H9 (cell line): ENCODE results near the gene CST3. TPM values are rescaled to one million over a fixed set of nuclear protein-coding genes. Genes with fewer than 3 reads are reported as not detected.

Source experiments
- DNase-seq: peaks from one replicate; pipeline ENCODE4 v3.0.0-alpha.2; 2017
- H2AFZ ChIP-seq: one replicate; pipeline ENCODE4 v1.6.1; 2013; ENCODE audit warnings: mild to moderate bottlenecking, low read length, control low read depth, moderate library complexity
- H2AK5ac ChIP-seq: 2 replicates; pipeline ENCODE4 v1.6.1; 2013; ENCODE audit warnings: low read length, control low read depth, mixed read lengths; ENCODE audit not compliant: insufficient read length
- H2BK120ac ChIP-seq: one replicate; pipeline ENCODE4 v1.6.1; 2013; ENCODE audit warnings: low read depth, mild to moderate bottlenecking, low read length, control low read depth, inconsistent platforms; ENCODE audit not compliant: poor library complexity, severe bottlenecking
- H2BK12ac ChIP-seq: 2 replicates; pipeline ENCODE4 v1.6.1; 2013; ENCODE audit warnings: low read length, control low read depth, mixed read lengths, low read depth; ENCODE audit not compliant: insufficient read length
- H2BK15ac ChIP-seq: 2 replicates; pipeline ENCODE4 v1.6.1; 2013; ENCODE audit warnings: low read depth, low read length, control low read depth
- H2BK20ac ChIP-seq: one replicate; pipeline ENCODE4 v1.6.1; 2013; ENCODE audit warnings: low read depth, mild to moderate bottlenecking, low read length, control low read depth, inconsistent platforms; ENCODE audit not compliant: poor library complexity, severe bottlenecking
- H2BK5ac ChIP-seq: 2 replicates; pipeline ENCODE4 v1.6.1; 2013; ENCODE audit warnings: low read length, control low read depth, mixed read lengths; ENCODE audit not compliant: insufficient read length
- H3K14ac ChIP-seq: 2 replicates; pipeline ENCODE4 v1.6.1; 2013; ENCODE audit warnings: low read length, control low read depth; ENCODE audit not compliant: insufficient read depth
- H3K18ac ChIP-seq: 2 replicates; pipeline ENCODE4 v1.6.1; 2013; ENCODE audit warnings: low read depth, mild to moderate bottlenecking, mixed read lengths, low read length, control low read depth; ENCODE audit not compliant: insufficient read length
- H3K23ac ChIP-seq: 2 replicates; pipeline ENCODE4 v1.6.1; 2013; ENCODE audit warnings: low read length, control low read depth, mixed read lengths, low read depth; ENCODE audit not compliant: insufficient read length
- H3K23me2 ChIP-seq: 2 replicates; pipeline ENCODE4 v1.6.1; 2013; ENCODE audit warnings: low read depth, mild to moderate bottlenecking, mixed read lengths, low read length, control low read depth; ENCODE audit not compliant: insufficient read length, poor library complexity, severe bottlenecking
- H3K27ac ChIP-seq: 2 replicates; pipeline ENCODE4 v1.5.1; 2013; ENCODE audit warnings: low read length, control low read depth, mixed read lengths, low read depth; ENCODE audit not compliant: insufficient read length
- H3K27me3 ChIP-seq: 2 replicates; pipeline ENCODE4 v1.6.1; 2013; ENCODE audit warnings: low read length, control low read depth, inconsistent platforms; ENCODE audit not compliant: insufficient read depth
- H3K4ac ChIP-seq: 2 replicates; pipeline ENCODE4 v1.6.1; 2013; ENCODE audit warnings: low read depth, mild to moderate bottlenecking, control low read depth, inconsistent platforms, low read length, moderate library complexity
- H3K4me1 ChIP-seq: 2 replicates; pipeline ENCODE4 v1.6.1; 2013; ENCODE audit warnings: low read length, control low read depth, inconsistent platforms; ENCODE audit not compliant: insufficient read depth
- H3K4me2 ChIP-seq: 2 replicates; pipeline ENCODE4 v1.6.1; 2013; ENCODE audit warnings: low read length, control low read depth, mixed read lengths; ENCODE audit not compliant: insufficient read length, insufficient read depth
- H3K56ac ChIP-seq: 2 replicates; pipeline ENCODE4 v1.6.1; 2013; ENCODE audit warnings: low read depth, mild to moderate bottlenecking, mixed read lengths, low read length, control low read depth; ENCODE audit not compliant: insufficient read length
- H3K79me1 ChIP-seq: 2 replicates; pipeline ENCODE4 v1.6.1; 2013; ENCODE audit warnings: low read depth, mild to moderate bottlenecking, moderate library complexity, low read length, control low read depth, inconsistent platforms; ENCODE audit not compliant: insufficient read depth, poor library complexity, severe bottlenecking
- H3K79me2 ChIP-seq: 2 replicates; pipeline ENCODE4 v1.6.1; 2013; ENCODE audit warnings: low read length, control low read depth, inconsistent platforms; ENCODE audit not compliant: insufficient read depth
- H3K9ac ChIP-seq: 2 replicates; pipeline ENCODE4 v1.6.1; 2013; ENCODE audit warnings: low read length, control low read depth, mixed read lengths; ENCODE audit not compliant: insufficient read length; ENCODE audit errors: extremely low read depth
- H3K9me3 ChIP-seq: one replicate; pipeline ENCODE4 v1.6.1; 2013; ENCODE audit warnings: low read depth, low read length, inconsistent platforms; ENCODE audit not compliant: control insufficient read depth
- H3T11ph ChIP-seq: one replicate; pipeline ENCODE4 v1.6.1; 2013; ENCODE audit warnings: mild to moderate bottlenecking, low read length, control low read depth, inconsistent platforms
- H4K20me1 ChIP-seq: one replicate; pipeline ENCODE4 v1.6.1; 2013; ENCODE audit not compliant: control insufficient read depth, insufficient read length, insufficient read depth
- H4K5ac ChIP-seq: 2 replicates; pipeline ENCODE4 v1.6.1; 2013; ENCODE audit warnings: low read depth, mild to moderate bottlenecking, mixed read lengths, low read length, control low read depth; ENCODE audit not compliant: insufficient read length
- H4K8ac ChIP-seq: replicated peaks from 2 replicates; pipeline ENCODE4 v1.6.1; 2013; ENCODE audit warnings: low read length, control low read depth, mixed read lengths, low read depth; ENCODE audit not compliant: insufficient read length
- H4K91ac ChIP-seq: 2 replicates; pipeline ENCODE4 v1.6.1; 2013; ENCODE audit warnings: low read depth, mild to moderate bottlenecking, moderate library complexity, mixed read lengths, low read length, control low read depth; ENCODE audit not compliant: insufficient read length
- H3K27ac Mint-ChIP-seq, 3 experiments: 2 replicates in 2 of 3; 3 replicates in 1 of 3; pipeline ENCODE4 v1.8.0; 2020 to 2021; ENCODE audit warnings: mixed read lengths in 3 of 3, mild to moderate bottlenecking in 1 of 3, moderate library complexity in 1 of 3
- H3K27me3 Mint-ChIP-seq: 2 replicates; pipeline ENCODE4 v1.8.0; 2021; ENCODE audit warnings: low read depth, mild to moderate bottlenecking, moderate library complexity, mixed read lengths
- H3K36me3 Mint-ChIP-seq, 3 experiments: 2 replicates in 2 of 3; 3 replicates in 1 of 3; pipeline ENCODE4 v1.8.0; 2020 to 2021; ENCODE audit warnings: low read depth in 3 of 3, mixed read lengths in 3 of 3; ENCODE audit not compliant: insufficient read depth in 1 of 3
- H3K4me1 Mint-ChIP-seq, 2 experiments: 2 replicates each; pipeline ENCODE4 v1.8.0; 2020; ENCODE audit warnings: mixed read lengths in 2 of 2
- H3K4me3 Mint-ChIP-seq, 2 experiments: 2 replicates in 1 of 2; 3 replicates in 1 of 2; pipeline ENCODE4 v1.8.0; 2020 to 2021; ENCODE audit warnings: mild to moderate bottlenecking in 2 of 2, mixed read lengths in 2 of 2, moderate library complexity in 1 of 2
- H3K9me3 Mint-ChIP-seq, 2 experiments: 2 replicates in 1 of 2; 3 replicates in 1 of 2; pipeline ENCODE4 v1.8.0; 2020; ENCODE audit warnings: mild to moderate bottlenecking in 2 of 2, mixed read lengths in 2 of 2, moderate library complexity in 1 of 2
- WGBS: extraction: QIAGEN DNeasy Blood & Tissue Kit; methylation state at CpG from one replicate; pipeline ENCODE4 v1.1.7; 2013; ENCODE audit warnings: missing lambda C conversion rate, low lambda C conversion rate, mixed read lengths; ENCODE audit not compliant: insufficient read length; ENCODE audit errors: extremely low coverage; 5-methylcytosine and 5-hydroxymethylcytosine counted together
- total RNA-seq: library from RNA; stranded (reverse); gene quantifications from 2 replicates; pipeline ENCODE4 v1.2.1, GENCODE V29; 2021
- TF ChIP-seq, protein P1 (sequence below): fragments of 200-600 bp; sonication (generic); conservative IDR thresholded peaks from 3 replicates; pipeline ENCODE4 v1.8.0; 2021; ENCODE audit warnings: antibody characterized with exemption, mild to moderate bottlenecking

CST3 gene
- total RNA-seq, 1 experiment from 2014 or later, result 77.2 TPM

- no peaks in the 10 kb centered on the region for H3K9me3 ChIP-seq
- H2BK120ac ChIP-seq, result no peak overlapping the region
- H2AK5ac ChIP-seq, result no peak overlapping the region
- H3K14ac ChIP-seq, result no peak overlapping the region
- TF ChIP-seq, protein P1, sequence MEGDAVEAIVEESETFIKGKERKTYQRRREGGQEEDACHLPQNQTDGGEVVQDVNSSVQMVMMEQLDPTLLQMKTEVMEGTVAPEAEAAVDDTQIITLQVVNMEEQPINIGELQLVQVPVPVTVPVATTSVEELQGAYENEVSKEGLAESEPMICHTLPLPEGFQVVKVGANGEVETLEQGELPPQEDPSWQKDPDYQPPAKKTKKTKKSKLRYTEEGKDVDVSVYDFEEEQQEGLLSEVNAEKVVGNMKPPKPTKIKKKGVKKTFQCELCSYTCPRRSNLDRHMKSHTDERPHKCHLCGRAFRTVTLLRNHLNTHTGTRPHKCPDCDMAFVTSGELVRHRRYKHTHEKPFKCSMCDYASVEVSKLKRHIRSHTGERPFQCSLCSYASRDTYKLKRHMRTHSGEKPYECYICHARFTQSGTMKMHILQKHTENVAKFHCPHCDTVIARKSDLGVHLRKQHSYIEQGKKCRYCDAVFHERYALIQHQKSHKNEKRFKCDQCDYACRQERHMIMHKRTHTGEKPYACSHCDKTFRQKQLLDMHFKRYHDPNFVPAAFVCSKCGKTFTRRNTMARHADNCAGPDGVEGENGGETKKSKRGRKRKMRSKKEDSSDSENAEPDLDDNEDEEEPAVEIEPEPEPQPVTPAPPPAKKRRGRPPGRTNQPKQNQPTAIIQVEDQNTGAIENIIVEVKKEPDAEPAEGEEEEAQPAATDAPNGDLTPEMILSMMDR, result no peak
- no peak for DNase-seq
- no peak overlapping the region for H4K91ac ChIP-seq
- no peak overlapping the region for H4K8ac ChIP-seq
- H3K23me2 ChIP-seq, result no peaks in the 10 kb centered on the region
- H3K18ac ChIP-seq, result no peak overlapping the region
- H2AFZ ChIP-seq, result no peak overlapping the region
- Mint-ChIP-seq H3K27ac (no peak overlapping the region), H3K4me1 (peaks cover 3 to 9% of the 10 kb centered on the region in 2 experiments), H3K36me3 (no peaks in the 10 kb centered on the region; a peak in 1 of 7 replicates), H3K4me3 (no peak overlapping the region), H3K9me3 (no peaks in the 10 kb centered on the region), H3K27me3 (peaks cover 6% of the 10 kb centered on the region)
- H3K79me2 ChIP-seq, result no peaks in the 10 kb centered on the region
- H3K23ac ChIP-seq, result no peak overlapping the region
- H3K27ac ChIP-seq, result no peak overlapping the region
- H2BK12ac ChIP-seq, result no peak overlapping the region
- H3K56ac ChIP-seq, result no peak overlapping the region
- no peak overlapping the region for H2BK20ac ChIP-seq
- H4K20me1 ChIP-seq, result no peaks in the 10 kb centered on the region
- no peak overlapping the region for H3K4ac ChIP-seq
- H3T11ph ChIP-seq, result no peak overlapping the region
- no peaks in the 10 kb centered on the region for H3K79me1 ChIP-seq
- H4K5ac ChIP-seq, result no peak overlapping the region
- WGBS, result no CpG with 5 or more reads among the region's 2 CpGs
- no peaks in the 10 kb centered on the region for H3K4me1 ChIP-seq
- no peak overlapping the region for H2BK5ac ChIP-seq
- H2BK15ac ChIP-seq, result no peak overlapping the region
- H3K4me2 ChIP-seq, result no peak overlapping the region
- no peaks in the 10 kb centered on the region for H3K27me3 ChIP-seq
- H3K9ac ChIP-seq, result no peak overlapping the region
Observed at GRCh38 chr20:23683281-23683680, 45.5 kb upstream of the CST3 start.
